GM10847 (cell line): ENCODE data around the gene SHC1.

Experiments used
- POLR2A ChIP-seq: IDR thresholded peaks from 2 replicates; pipeline ENCODE4 v1.6.1; 2011; ENCODE audit not compliant: insufficient read length; ENCODE audit errors: extremely low read depth

SHC1 gene

DNA sequence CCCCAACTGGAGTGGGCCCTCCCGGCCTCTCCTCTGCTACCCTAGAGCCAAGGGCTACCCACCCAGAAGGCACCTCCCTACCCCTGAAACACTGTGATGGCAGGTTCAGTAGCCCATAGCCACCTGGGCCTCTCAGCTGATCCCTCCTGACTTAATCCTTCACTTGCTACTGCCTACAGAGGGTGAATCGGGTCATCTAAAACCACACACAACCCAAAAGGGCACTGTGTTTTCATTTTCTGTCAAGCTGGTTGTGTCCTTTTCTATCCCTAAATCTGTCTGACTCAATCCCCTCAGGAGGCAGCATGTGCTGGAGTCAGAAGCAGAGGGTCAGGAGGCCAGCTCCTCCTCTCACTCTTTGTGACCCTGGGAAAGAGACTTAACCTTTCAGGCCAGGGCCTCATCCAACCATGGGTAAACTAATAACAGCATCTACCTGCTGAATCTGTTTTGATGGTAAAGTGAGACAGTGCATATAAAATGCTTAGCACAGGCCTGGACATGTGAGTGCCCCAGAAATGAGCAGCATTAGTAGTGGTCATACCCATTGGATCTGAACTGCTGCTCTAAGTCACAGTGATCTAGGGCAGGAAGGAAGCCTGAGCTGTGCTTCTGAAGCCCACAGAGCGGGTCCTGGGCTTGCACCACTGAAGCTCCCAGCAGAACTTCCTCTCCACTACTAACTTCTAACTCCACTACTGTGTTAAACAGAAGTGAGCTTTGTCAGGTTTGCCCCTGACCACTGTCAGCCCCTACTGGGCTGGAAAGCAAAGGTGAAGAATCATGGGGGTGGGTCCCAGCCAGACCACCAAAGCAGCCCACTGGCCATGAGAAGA lies 45.0 kb downstream of the SHC1 start:
- no peak for TF ChIP-seq POLR2A

DNA sequence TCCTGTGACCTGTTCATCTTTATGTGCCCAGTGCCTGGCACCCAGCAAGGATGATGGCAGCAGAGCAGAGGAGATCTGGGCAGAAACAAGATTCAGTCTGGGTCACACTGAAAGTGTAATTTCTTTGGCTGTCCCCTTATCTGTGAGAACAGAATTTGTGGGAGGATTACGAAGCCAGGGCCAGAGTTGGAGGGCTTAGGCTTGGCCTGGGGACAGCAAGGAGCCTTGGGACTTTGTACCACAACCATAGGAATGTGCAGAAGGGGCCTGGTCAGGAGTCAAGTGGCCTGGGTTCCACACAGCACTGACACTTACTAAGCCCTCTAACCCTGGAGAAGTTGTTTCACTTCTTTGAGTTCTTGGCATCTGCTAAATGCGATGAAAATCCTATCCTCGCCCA lies 46.9 kb downstream of the SHC1 start:
- TF ChIP-seq POLR2A: no peak

GRCh38 chr1:154913273-154913672 lies 57.3 kb downstream of the SHC1 start:
- no peak for TF ChIP-seq POLR2A

DNA sequence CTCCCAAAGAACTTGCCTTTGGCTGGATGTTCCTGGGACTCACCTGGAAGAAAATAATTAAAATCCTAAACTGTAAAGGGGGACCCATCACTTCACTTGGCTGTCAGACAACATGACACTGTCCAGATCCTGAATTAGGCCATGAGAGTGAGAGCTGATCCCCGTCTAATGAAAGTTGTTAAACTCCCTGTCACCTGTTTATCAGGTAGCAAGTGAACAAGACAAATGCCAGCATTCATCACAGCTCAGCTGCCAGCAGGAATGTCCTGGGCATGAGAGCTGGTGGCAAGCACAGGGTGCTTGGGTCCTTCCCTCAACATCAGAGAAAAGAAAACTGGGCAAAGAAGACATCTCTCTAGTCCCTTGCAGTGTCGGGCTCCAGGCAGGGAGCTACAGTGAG lies 57.8 kb downstream of the SHC1 start:
- no peak for TF ChIP-seq POLR2A
